GM18858 (cell line): ENCODE measurements around the gene FGF14.

ENCODE experiments used
- ATAC-seq: cut with Tn5 transposase; IDR thresholded peaks from one replicate; pipeline ENCODE4 v1.9.1; 2021; ENCODE audit not compliant: unreplicated experiment

FGF14 gene

GRCh38 chr13:102401766-102402165 lies at the start of gene FGF14:
Gene FGF14, minus strand, starts transcription at chr13:102402048.
- no peak for ATAC-seq

GRCh38 chr13:102443249-102443648 lies 41.4 kb upstream of the FGF14 start:
- ATAC-seq: no peak

GRCh38 chr13:102441085-102441484 lies 39.2 kb upstream of the FGF14 start:
- peak; percentile 46 for ATAC-seq

- peak; percentile 53 for ATAC-seq
These were observed 38.5 kb upstream of the FGF14 start for GRCh38 chr13:102440259-102440936.

GRCh38 chr13:102422690-102423089 lies 20.8 kb upstream of the FGF14 start:
- ATAC-seq: no peak

GRCh38 chr13:102405499-102406100 lies 3.8 kb upstream of the FGF14 start:
- no peak for ATAC-seq

- ATAC-seq: peak; percentile 48
These were observed 442 bp upstream of the FGF14 start for GRCh38 chr13:102402290-102402689.

- no peak for ATAC-seq
These were observed 583 bp downstream of the FGF14 start for GRCh38 chr13:102401265-102401664.

GRCh38 chr13:102400675-102401145 lies 1.1 kb downstream of the FGF14 start:
- ATAC-seq: no peak

GRCh38 chr13:102399791-102400674 lies 1.8 kb downstream of the FGF14 start:
- ATAC-seq: no peak

GRCh38 chr13:102395939-102396338 lies 5.9 kb downstream of the FGF14 start:
- no peak for ATAC-seq

- ATAC-seq: no peak
These were observed 6.7 kb downstream of the FGF14 start for GRCh38 chr13:102395174-102395573.

- ATAC-seq: peak; percentile 93
These were observed 7.4 kb downstream of the FGF14 start for GRCh38 chr13:102394158-102395053.

GRCh38 chr13:102392481-102393209 lies 9.2 kb downstream of the FGF14 start:
- ATAC-seq: no peak

GRCh38 chr13:102386461-102386860 lies 15.4 kb downstream of the FGF14 start:
- no peak for ATAC-seq

- ATAC-seq: no peak
These were observed 21.8 kb downstream of the FGF14 start for GRCh38 chr13:102380012-102380411.

- no peak for ATAC-seq
These were observed 25.5 kb downstream of the FGF14 start for GRCh38 chr13:102376318-102376717.

GRCh38 chr13:102374726-102375125 lies 27.1 kb downstream of the FGF14 start:
- ATAC-seq: no peak

- ATAC-seq: no peak
These were observed 27.6 kb downstream of the FGF14 start for GRCh38 chr13:102374233-102374632.

- no peak for ATAC-seq
These were observed 28.6 kb downstream of the FGF14 start for GRCh38 chr13:102373221-102373620.
